ENCODE results near the gene RASAL2. TPM values are rescaled to one million over a fixed set of nuclear protein-coding genes. Genes with fewer than 3 reads are reported as not detected.

Gene RASAL2
- total and polyA plus RNA-seq, 9 of the 15 experiments (the other 6 are each of a cell fraction or from before 2014, with no cell fraction given), result 0.13 to 1.0 (median 0.62) TPM

DNA sequence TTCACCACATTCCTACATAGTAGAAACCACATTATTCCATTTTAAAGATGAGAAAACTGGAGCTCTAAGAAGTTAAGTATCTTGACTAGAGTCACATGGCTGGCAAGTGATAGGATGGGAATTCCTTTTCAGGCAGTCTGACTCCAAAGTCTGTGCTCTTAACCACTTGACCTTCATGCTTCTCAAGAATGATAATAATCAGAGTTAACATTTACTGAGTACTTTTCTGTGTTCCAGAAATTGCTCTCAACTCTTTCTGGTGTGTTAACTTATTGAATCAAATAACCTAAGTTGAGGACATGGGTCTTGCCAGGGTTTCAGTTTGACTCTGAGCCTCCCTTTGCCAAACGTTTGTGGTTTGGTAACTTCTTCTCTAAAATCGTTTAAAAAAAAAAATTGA is 169.4 kb downstream of the RASAL2 start (continued):
- no peak for TF ChIP-seq HMGXB4 (CRISPR knock-in tag; IDR thresholded peaks at IDR 0.05)

- DNase-seq (ENCODE audit: extremely low read depth in 1 of 4, low spot score in 3 of 4) (no peak), FAIRE-seq (no peak), ATAC-seq (no peak)
- H3K27me3 ChIP-seq (ENCODE audit: control insufficient read depth in 2 of 2, insufficient read depth in 2 of 2, low read length in 2 of 2), result no peaks in the 10 kb centered on the region
- H3K36me3 ChIP-seq (ENCODE audit: control insufficient read depth, insufficient read depth, low read length), result no peaks in the 10 kb centered on the region
- no peaks in the 10 kb centered on the region for H4K20me1 ChIP-seq (replicated peaks; ENCODE audit: control insufficient read depth, insufficient read depth, low read length)
- TF ChIP-seq ESRRB (CRISPR knock-in tag; IDR thresholded peaks at IDR 0.05; ENCODE audit: borderline replicate concordance), result no peak
- no peak for TF ChIP-seq ZBTB43 (CRISPR knock-in tag; IDR thresholded peaks at IDR 0.05)
- TF ChIP-seq ZNF217 (CRISPR knock-in tag; IDR thresholded peaks at IDR 0.05), result no peak
- TF ChIP-seq CAMTA2 (CRISPR knock-in tag; conservative IDR thresholded peaks at IDR 0.05), result no peak
- TF ChIP-seq KLF6 (CRISPR knock-in tag; IDR thresholded peaks at IDR 0.05; ENCODE audit: borderline replicate concordance), result no peak
- TF ChIP-seq, protein P1, sequence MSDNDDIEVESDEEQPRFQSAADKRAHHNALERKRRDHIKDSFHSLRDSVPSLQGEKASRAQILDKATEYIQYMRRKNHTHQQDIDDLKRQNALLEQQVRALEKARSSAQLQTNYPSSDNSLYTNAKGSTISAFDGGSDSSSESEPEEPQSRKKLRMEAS (CRISPR knock-in tag; IDR thresholded peaks at IDR 0.05), result no peak
- no peak for TF ChIP-seq MCM5 (IDR thresholded peaks at IDR 0.05; ENCODE audit: low read depth)
- TF ChIP-seq ZNF511 (CRISPR knock-in tag; IDR thresholded peaks at IDR 0.05), result no peak
- TF ChIP-seq, protein P2, sequence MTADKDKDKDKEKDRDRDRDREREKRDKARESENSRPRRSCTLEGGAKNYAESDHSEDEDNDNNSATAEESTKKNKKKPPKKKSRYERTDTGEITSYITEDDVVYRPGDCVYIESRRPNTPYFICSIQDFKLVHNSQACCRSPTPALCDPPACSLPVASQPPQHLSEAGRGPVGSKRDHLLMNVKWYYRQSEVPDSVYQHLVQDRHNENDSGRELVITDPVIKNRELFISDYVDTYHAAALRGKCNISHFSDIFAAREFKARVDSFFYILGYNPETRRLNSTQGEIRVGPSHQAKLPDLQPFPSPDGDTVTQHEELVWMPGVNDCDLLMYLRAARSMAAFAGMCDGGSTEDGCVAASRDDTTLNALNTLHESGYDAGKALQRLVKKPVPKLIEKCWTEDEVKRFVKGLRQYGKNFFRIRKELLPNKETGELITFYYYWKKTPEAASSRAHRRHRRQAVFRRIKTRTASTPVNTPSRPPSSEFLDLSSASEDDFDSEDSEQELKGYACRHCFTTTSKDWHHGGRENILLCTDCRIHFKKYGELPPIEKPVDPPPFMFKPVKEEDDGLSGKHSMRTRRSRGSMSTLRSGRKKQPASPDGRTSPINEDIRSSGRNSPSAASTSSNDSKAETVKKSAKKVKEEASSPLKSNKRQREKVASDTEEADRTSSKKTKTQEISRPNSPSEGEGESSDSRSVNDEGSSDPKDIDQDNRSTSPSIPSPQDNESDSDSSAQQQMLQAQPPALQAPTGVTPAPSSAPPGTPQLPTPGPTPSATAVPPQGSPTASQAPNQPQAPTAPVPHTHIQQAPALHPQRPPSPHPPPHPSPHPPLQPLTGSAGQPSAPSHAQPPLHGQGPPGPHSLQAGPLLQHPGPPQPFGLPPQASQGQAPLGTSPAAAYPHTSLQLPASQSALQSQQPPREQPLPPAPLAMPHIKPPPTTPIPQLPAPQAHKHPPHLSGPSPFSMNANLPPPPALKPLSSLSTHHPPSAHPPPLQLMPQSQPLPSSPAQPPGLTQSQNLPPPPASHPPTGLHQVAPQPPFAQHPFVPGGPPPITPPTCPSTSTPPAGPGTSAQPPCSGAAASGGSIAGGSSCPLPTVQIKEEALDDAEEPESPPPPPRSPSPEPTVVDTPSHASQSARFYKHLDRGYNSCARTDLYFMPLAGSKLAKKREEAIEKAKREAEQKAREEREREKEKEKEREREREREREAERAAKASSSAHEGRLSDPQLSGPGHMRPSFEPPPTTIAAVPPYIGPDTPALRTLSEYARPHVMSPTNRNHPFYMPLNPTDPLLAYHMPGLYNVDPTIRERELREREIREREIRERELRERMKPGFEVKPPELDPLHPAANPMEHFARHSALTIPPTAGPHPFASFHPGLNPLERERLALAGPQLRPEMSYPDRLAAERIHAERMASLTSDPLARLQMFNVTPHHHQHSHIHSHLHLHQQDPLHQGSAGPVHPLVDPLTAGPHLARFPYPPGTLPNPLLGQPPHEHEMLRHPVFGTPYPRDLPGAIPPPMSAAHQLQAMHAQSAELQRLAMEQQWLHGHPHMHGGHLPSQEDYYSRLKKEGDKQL (CRISPR knock-in tag; IDR thresholded peaks at IDR 0.05; ENCODE audit: borderline replicate concordance), result no peak
- TF ChIP-seq COPS2 (conservative IDR thresholded peaks at IDR 0.05), result no peak
- no peak overlapping the region for H2AFZ ChIP-seq (ENCODE audit: low read depth, low read length)
- 6% methylated on average over 3 of the region's 3 CpGs for WGBS (ENCODE audit: insufficient coverage, low coverage, missing lambda C conversion rate)
- ChIA-PET POLR2A (no interaction called here), CTCF (ENCODE audit: low intra/inter-chr PET ratio) (no interaction called here)
- no peaks in the 10 kb centered on the region for H3K9me3 ChIP-seq (replicated peaks; ENCODE audit: control insufficient read depth, insufficient read depth, low read depth, low read length)
- H3K79me2 ChIP-seq (ENCODE audit: control insufficient read depth, insufficient read depth, low read length), result no peaks in the 10 kb centered on the region
- H3K9ac ChIP-seq (ENCODE audit: insufficient read depth in 1 of 2, low read depth in 2 of 2, low read length in 2 of 2), result no peak overlapping the region
- BruUV-seq (replicated peaks), result no TSS peak
- H3K4me2 ChIP-seq (ENCODE audit: insufficient read depth, low read length), result no peak overlapping the region
- intact Hi-C loops (cut with micrococcal nuclease), result no loop called here
- in situ Hi-C loops (cut with MboI), result no loop called here
- no peak overlapping the region for H3K4me3 ChIP-seq
- no peak overlapping the region for H3K27ac ChIP-seq (ENCODE audit: extremely low read depth, low read depth, low read length)
- no peaks in the 10 kb centered on the region for H3K4me1 ChIP-seq (replicated peaks in 1 of 2; ENCODE audit: control insufficient read depth in 2 of 2, insufficient read depth in 2 of 2, low read length in 2 of 2)
- H3K9me1 ChIP-seq (ENCODE audit: control insufficient read depth, insufficient read depth, low read length), result no peaks in the 10 kb centered on the region
These were observed 172.2 kb downstream of the RASAL2 start for GRCh38 chr1:178266113-178266512.

Measured in K562 (cell line).